GM21529 (cell line): ENCODE results near the gene CTNNB1.

ENCODE experiments used
- ATAC-seq: cut with Tn5 transposase; IDR thresholded peaks from one replicate; pipeline ENCODE4 v1.9.1; 2021; ENCODE audit not compliant: unreplicated experiment

Gene CTNNB1

GRCh38 chr3:41198950-41199865 lies at the start of gene CTNNB1:
TSS of gene CTNNB1 (plus strand) at chr3:41199505. CDS start at chr3:41224069, 24,564 bp downstream.
- ATAC-seq = peak; percentile 68

GRCh38 chr3:41155834-41156233 lies 43.5 kb upstream of the CTNNB1 start:
- ATAC-seq = no peak

DNA sequence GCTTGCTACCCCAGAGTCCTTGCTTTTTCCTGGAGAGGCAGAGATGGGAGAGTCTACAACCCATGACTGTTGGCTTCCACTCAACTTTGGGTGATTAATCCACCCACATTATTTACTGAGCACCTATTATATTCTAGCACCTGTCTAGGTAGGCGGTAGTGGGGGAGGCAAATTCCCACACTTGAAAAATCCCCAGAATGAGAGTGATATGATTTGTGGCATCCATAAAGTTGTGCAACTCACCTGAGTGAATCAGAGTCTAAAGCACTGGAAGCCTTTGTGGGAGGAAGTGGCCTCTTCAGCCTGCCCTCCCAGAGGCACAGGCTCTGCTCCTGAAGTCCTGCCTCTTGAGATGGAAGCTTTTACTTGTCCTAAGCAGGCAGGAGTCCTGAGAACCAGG lies 40.4 kb upstream of the CTNNB1 start:
- ATAC-seq = no peak

GRCh38 chr3:41159588-41160189 lies 39.6 kb upstream of the CTNNB1 start:
- no peak for ATAC-seq

GRCh38 chr3:41162541-41162940 lies 36.8 kb upstream of the CTNNB1 start:
- no peak for ATAC-seq

GRCh38 chr3:41163006-41163405 lies 36.3 kb upstream of the CTNNB1 start:
- no peak for ATAC-seq

GRCh38 chr3:41163421-41163820 lies 35.9 kb upstream of the CTNNB1 start:
- ATAC-seq = no peak

- no peak for ATAC-seq
These were observed 34.5 kb upstream of the CTNNB1 start for GRCh38 chr3:41164777-41165176.

DNA sequence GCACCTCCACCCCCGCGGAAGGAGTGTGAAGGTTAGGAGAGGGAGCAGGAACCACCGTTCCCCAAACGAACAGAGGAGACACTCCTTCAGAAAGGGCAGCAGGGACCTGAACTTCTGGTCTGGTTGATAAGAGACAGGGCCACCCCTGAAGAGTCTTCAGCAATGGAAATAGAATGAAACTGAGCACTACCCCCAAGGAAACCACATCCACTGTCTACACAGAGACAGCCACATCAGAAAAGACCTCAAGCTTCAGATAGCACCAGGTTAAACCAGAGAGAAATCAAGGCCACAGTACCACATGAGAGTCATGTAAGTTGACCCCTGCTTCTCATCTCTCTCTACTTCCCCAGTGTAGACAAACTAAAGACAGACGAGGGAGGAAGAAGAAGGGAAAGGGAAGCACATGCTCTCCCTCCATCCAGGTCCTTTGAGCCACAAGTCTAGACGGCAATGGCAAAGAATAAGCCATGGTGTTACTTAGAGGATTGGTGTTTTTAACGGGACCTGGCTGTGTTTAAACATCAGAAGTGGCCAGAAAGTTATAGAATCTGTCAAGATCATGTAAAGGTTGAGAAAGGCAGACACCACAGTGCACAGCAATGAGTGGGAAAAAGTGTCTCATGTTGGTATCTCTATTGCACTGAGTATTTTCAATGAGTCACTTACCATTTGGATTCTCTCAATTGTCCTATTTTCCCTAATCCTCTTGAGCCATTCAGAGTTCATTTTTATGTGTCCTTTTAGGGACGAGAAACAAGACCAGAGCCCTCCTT lies 31.4 kb upstream of the CTNNB1 start:
- no peak for ATAC-seq

- ATAC-seq = no peak
These were observed 30.3 kb upstream of the CTNNB1 start for GRCh38 chr3:41169023-41169422.

GRCh38 chr3:41173926-41174885 lies 25.1 kb upstream of the CTNNB1 start:
- no peak for ATAC-seq

GRCh38 chr3:41175365-41175764 lies 23.9 kb upstream of the CTNNB1 start:
- no peak for ATAC-seq

- ATAC-seq = no peak
These were observed 22.7 kb upstream of the CTNNB1 start for GRCh38 chr3:41176596-41176995.

GRCh38 chr3:41178576-41178975 lies 20.7 kb upstream of the CTNNB1 start:
- no peak for ATAC-seq

GRCh38 chr3:41180396-41180795 lies 18.9 kb upstream of the CTNNB1 start:
- ATAC-seq = no peak

- ATAC-seq = no peak
These were observed 16.7 kb upstream of the CTNNB1 start for GRCh38 chr3:41182504-41183059.

DNA sequence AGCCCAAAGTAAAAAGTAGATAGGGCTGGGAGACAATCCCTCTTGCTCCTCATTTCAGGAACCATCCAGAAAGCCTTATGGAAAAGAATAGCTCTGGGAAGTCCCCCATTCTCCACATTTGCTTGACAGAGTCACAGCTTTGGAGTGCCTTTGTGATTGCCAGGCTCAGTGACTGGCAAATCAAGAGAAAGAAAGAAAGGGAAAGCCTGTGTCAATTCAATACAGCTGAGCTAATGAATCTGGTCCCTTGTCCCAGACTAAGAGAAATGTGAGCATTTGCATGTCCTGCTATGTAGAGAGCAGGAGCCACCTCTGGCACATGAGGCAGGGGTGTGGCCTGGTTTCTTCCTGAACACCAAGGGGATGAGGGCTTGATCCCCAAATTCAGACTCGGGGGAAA lies 14.9 kb upstream of the CTNNB1 start:
- no peak for ATAC-seq

DNA sequence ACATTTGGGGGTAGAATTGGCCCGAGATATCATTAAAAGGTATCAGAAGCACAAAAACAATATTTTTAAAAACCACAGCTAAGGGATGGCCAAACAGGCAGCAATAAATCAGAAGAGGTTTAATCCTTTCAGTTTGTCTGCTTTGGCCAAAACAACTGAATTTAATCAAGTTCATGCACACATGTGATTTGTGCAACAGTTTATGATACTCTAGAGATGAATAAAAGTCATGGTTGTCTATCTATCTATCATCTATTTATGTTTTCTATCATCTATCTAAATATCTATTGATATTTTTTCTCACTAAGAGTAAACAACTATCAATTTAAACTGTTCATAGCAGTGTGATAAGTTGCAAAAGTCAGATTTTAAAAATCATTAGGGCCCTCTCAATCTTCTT lies 13.0 kb upstream of the CTNNB1 start:
- no peak for ATAC-seq

DNA sequence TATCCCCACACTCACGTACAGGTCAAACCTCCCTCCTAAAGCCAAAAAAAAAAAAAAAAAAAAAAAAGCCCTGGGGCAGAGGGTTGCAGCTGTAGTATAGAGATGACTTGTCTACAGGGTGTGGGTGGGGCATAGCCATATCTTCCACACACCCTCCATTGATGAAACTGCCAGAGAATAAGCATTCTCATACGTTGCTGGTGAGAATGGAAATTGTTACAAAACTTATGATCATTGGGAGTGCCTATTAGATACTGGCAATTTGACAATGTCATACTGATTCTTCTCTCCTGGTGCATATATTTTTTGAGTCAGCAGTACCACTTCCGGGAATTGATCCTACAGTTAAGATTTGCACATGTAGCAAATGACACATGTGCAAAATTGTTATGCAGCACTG lies 11.0 kb upstream of the CTNNB1 start:
- ATAC-seq = peak; percentile 67
